ENCODE measurements around the gene FOXA2.

The FOXA2 gene

DNA sequence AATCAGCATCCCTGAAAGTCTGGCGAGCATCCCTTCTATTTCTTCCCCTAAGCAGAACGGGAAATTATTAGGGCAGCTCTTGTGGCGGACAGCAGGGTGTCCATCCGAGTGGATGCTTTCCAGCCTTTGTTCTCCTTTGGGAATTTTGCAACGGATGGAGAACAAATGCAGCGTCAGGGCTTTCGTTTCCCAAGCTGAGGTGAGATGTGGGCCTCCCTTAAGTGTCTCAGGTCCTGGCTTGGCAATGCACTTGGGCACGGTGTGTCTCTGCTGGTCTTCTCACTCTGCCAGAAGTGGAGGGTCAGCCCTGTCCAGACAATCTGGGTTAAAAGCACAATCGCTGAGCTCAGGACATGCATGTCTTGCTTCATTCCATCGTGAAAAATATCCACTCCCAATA is 43.5 kb downstream of the FOXA2 start:
- Histone ChIP-seq H3K36me3 (ENCODE audit: control insufficient read depth in 1 of 2, insufficient read depth in 2 of 2, low read length in 2 of 2) (no peaks in the 10 kb centered on the region), H3K9me3 (ENCODE audit: control insufficient read depth in 1 of 2, low read length in 2 of 2) (no peaks in the 10 kb centered on the region), H3K9ac (ENCODE audit: low read depth in 1 of 2, low read length in 2 of 2) (no peak overlapping the region), H3K27me3 (ENCODE audit: control insufficient read depth in 1 of 2, insufficient read depth in 2 of 2, low read length in 2 of 2) (no peaks in the 10 kb centered on the region), H3K27ac (ENCODE audit: low read depth, low read length) (no peak overlapping the region), H3K4me1 (ENCODE audit: control insufficient read depth in 1 of 2, insufficient read depth in 2 of 2, low read length in 2 of 2) (no peaks in the 10 kb centered on the region), H3K4me3 (ENCODE audit: low read depth in 1 of 2, low read length in 2 of 2) (no peak overlapping the region)

DNA sequence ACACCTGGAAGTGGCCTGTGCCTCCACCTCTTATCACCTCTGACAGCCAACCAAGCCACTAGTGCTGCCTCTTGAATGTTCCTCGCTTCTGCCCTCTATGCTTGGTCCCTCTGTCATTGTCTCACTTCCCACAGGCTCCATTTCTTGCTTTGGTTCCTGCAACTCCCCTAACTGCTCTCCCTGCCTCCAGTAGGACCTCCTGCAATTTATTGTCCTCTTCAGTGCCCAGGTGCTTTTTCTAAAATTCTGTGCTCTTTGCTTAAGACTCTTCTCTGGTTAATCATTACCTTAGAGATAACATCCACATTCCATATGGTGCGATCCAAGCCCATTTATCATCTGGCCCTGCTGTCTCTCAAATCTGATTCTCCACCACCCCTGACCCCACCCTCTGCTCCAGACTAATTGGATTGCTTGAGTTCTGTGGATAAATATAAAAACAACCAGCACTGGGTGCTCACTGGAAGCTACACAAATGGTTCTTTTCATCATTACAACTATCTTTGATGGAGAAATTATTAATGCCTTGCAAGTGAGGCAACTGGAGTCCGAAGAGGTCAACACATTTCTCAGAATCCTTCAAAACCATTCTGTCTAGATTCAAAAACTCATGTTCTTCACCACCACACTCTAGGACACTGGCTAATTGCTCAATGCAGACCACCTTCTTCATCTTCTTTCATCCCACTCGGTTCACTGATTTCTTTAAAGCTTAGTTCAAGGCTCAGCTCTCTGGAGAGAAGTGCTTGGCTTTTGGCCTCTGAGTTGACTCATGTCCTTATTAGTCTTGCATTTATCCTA is 47.2 kb downstream of the FOXA2 start:
- no peak overlapping the region for H3K27ac ChIP-seq (ENCODE audit: low read depth, low read length)
- no peaks in the 10 kb centered on the region for H3K9me3 ChIP-seq (ENCODE audit: control insufficient read depth in 1 of 2, low read length in 2 of 2)

DNA sequence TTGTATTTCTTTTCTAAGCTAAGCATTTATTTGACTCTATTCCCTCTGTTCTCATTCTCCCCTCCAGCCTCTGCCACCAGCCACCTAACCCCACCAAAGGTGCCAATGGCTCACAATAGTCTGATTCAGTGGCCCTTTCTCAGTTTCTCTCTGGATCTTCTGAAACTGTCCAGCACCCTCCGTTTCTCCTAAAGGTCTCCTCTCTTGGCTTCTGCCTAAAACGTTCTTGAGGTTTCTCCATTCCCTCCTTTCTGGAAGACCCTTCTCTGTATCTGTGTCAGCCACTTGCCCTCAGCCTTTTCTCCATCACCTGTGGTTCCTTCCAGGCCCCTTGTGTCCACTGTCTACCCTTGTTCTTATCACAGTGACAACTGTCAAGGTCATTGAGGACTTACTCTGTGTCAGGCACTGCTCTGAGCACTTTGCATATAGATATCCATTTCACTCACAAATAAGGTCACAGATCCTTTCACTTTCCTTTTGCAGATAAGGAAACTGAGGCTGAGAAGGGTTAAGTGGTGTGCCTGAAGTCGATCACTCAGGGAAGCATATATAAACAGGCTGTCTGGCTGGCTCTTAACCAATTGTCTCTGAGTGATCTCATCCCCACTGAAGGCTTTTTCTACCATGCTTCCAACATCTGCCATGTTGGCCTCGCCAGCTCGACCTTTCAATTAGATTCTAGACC is 48.1 kb downstream of the FOXA2 start:
- no peak overlapping the region for H3K9ac ChIP-seq (ENCODE audit: low read depth in 1 of 2, low read length in 2 of 2)
- H3K9me3 ChIP-seq (ENCODE audit: control insufficient read depth in 1 of 2, low read length in 2 of 2) = no peaks in the 10 kb centered on the region
- H3K36me3 ChIP-seq (ENCODE audit: control insufficient read depth in 1 of 2, insufficient read depth in 2 of 2, low read length in 2 of 2) = no peaks in the 10 kb centered on the region
- H3K4me3 ChIP-seq (ENCODE audit: low read depth in 1 of 2, low read length in 2 of 2) = no peak overlapping the region
- no peaks in the 10 kb centered on the region for H3K27me3 ChIP-seq (ENCODE audit: control insufficient read depth in 1 of 2, insufficient read depth in 2 of 2, low read length in 2 of 2)
- no peak overlapping the region for H3K27ac ChIP-seq (ENCODE audit: low read depth, low read length)
- H3K4me1 ChIP-seq (ENCODE audit: control insufficient read depth in 1 of 2, insufficient read depth in 2 of 2, low read length in 2 of 2) = no peaks in the 10 kb centered on the region

More for the DNA sequence above, 47.2 kb downstream of the FOXA2 start:
- Histone ChIP-seq H3K4me1 (ENCODE audit: control insufficient read depth in 1 of 2, insufficient read depth in 2 of 2, low read length in 2 of 2) (no peaks in the 10 kb centered on the region), H3K27me3 (ENCODE audit: control insufficient read depth in 1 of 2, insufficient read depth in 2 of 2, low read length in 2 of 2) (no peaks in the 10 kb centered on the region), H3K9ac (ENCODE audit: low read depth in 1 of 2, low read length in 2 of 2) (no peak overlapping the region), H3K4me3 (ENCODE audit: low read depth in 1 of 2, low read length in 2 of 2) (no peak overlapping the region), H3K36me3 (ENCODE audit: control insufficient read depth in 1 of 2, insufficient read depth in 2 of 2, low read length in 2 of 2) (no peaks in the 10 kb centered on the region)

DNA sequence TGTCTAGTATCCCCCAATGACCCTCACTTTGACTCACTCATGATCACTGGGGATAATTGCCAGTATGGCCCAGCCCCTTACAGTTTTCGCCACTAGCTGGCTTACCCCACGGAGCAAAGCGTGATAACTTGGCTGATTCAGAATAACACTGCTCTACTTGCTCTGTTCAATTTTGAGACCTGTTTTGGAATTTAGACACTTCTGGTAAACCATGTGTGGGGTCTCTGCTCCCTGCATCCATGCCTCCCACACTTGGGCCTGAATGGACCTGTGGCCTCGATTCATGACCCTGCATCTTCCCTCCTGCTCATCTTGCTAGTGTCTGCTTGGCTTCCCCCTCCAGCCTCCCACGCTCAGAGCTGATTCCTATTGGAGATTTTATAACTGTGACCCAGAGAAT is 48.9 kb downstream of the FOXA2 start:
- H3K27me3 ChIP-seq (ENCODE audit: control insufficient read depth in 1 of 2, insufficient read depth in 2 of 2, low read length in 2 of 2) = no peaks in the 10 kb centered on the region
- no peaks in the 10 kb centered on the region for H3K4me1 ChIP-seq (ENCODE audit: control insufficient read depth in 1 of 2, insufficient read depth in 2 of 2, low read length in 2 of 2)
- no peaks in the 10 kb centered on the region for H3K9me3 ChIP-seq (ENCODE audit: control insufficient read depth in 1 of 2, low read length in 2 of 2)
- no peak overlapping the region for H3K4me3 ChIP-seq (ENCODE audit: low read depth in 1 of 2, low read length in 2 of 2)
- no peak overlapping the region for H3K27ac ChIP-seq (ENCODE audit: low read depth, low read length)
- no peaks in the 10 kb centered on the region for H3K36me3 ChIP-seq (ENCODE audit: control insufficient read depth in 1 of 2, insufficient read depth in 2 of 2, low read length in 2 of 2)
- no peak overlapping the region for H3K9ac ChIP-seq (ENCODE audit: low read depth in 1 of 2, low read length in 2 of 2)

DNA sequence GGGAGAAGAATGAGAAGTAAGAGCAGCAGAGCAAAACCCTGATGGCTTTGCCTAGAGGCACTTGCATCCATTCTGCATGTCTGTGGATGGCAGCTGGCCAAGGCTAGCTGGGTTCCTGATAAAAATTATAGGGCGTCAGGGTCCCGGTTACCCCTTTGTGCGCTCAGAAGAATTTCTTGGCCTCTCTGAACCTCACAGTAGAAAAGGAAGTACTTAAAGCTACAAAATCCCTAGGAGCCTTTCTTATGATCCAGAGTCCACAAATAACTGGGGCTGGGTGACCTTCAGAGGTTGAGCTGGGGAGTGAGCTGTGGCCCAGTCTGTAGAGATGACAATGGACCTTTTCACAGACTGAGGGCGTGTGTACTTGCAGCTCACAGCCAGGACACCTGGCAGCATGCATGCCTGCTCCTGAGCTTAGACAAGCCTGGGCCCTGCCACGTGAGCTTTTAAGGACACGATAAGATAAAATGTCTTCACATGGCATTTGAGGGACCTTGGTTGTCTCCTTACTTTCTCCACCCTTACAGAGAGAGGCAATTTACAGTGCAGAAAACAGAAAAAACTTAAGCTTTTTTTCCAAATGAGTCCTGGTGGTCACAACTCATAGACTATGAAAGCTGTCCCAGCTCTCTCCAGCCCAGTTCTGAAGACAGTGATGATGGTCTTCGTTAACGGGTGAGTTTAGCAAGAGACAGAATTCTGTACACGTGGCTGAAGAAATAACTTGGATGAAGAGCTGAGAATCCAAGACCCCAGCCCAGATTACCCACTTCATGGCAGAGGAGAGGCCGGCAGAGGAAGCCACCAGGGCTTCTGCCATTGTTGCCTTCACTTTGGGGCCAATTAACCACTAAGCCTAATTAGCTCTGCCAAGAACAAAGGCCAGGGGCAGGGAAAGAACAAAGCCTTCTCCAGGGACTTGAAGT is 50.3 kb downstream of the FOXA2 start:
- Histone ChIP-seq H3K4me1 (ENCODE audit: control insufficient read depth in 1 of 2, insufficient read depth in 2 of 2, low read length in 2 of 2) (no peaks in the 10 kb centered on the region), H3K27ac (ENCODE audit: low read depth, low read length) (no peak overlapping the region), H3K9me3 (ENCODE audit: control insufficient read depth in 1 of 2, low read length in 2 of 2) (no peaks in the 10 kb centered on the region), H3K27me3 (ENCODE audit: control insufficient read depth in 1 of 2, insufficient read depth in 2 of 2, low read length in 2 of 2) (no peaks in the 10 kb centered on the region), H3K9ac (ENCODE audit: low read depth in 1 of 2, low read length in 2 of 2) (no peak overlapping the region), H3K36me3 (ENCODE audit: control insufficient read depth in 1 of 2, insufficient read depth in 2 of 2, low read length in 2 of 2) (no peaks in the 10 kb centered on the region), H3K4me3 (ENCODE audit: low read depth in 1 of 2, low read length in 2 of 2) (no peak overlapping the region)

DNA sequence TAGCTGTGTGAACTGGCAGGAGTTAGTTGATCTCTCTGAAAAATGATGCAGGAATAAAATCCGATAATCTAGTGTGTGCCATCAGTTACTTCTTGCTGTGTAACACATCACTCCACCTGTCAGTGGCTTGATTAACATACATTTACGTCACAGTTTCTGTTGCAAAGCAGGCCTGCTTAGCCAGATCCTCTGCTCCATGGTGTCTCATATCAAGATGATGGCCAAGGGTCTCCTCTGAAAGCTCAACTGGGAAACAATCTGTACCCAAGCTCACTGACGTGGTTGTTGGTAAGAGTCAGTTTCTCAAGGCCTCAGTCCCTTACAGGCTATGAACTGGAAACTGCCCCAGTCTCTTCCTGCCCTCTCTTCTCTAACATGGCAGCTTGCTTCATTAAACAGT is 51.8 kb downstream of the FOXA2 start:
- Histone ChIP-seq H3K4me3 (ENCODE audit: low read depth in 1 of 2, low read length in 2 of 2) (no peak overlapping the region), H3K4me1 (ENCODE audit: control insufficient read depth in 1 of 2, insufficient read depth in 2 of 2, low read length in 2 of 2) (no peaks in the 10 kb centered on the region), H3K27me3 (ENCODE audit: control insufficient read depth in 1 of 2, insufficient read depth in 2 of 2, low read length in 2 of 2) (no peaks in the 10 kb centered on the region), H3K9me3 (ENCODE audit: control insufficient read depth in 1 of 2, low read length in 2 of 2) (no peaks in the 10 kb centered on the region), H3K36me3 (ENCODE audit: control insufficient read depth in 1 of 2, insufficient read depth in 2 of 2, low read length in 2 of 2) (no peaks in the 10 kb centered on the region), H3K9ac (ENCODE audit: low read depth in 1 of 2, low read length in 2 of 2) (no peak overlapping the region), H3K27ac (ENCODE audit: low read depth, low read length) (no peak overlapping the region)

DNA sequence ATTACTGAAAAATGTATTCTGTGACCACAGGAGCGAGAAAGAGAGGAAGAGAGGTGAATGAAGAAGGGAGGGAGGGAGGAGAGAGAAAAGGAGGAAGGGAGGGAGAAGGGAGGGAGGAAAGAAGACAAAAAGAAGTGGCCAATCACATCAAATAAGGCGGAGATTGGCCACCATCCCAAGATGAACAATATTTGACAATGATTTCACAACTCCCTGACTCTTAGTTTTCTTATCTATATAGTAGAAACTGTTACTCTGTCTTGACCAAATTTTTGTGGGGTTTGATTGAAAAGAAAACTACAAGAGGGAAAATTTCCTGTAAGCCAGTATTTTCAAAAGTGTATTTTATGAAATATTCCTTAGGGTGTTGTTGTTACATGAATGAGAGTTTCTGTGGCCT is 52.6 kb downstream of the FOXA2 start:
- Histone ChIP-seq H3K9me3 (ENCODE audit: control insufficient read depth in 1 of 2, low read length in 2 of 2) (no peaks in the 10 kb centered on the region), H3K36me3 (ENCODE audit: control insufficient read depth in 1 of 2, insufficient read depth in 2 of 2, low read length in 2 of 2) (no peaks in the 10 kb centered on the region), H3K9ac (ENCODE audit: low read depth in 1 of 2, low read length in 2 of 2) (no peak overlapping the region), H3K4me3 (ENCODE audit: low read depth in 1 of 2, low read length in 2 of 2) (no peak overlapping the region), H3K27me3 (ENCODE audit: control insufficient read depth in 1 of 2, insufficient read depth in 2 of 2, low read length in 2 of 2) (no peaks in the 10 kb centered on the region), H3K4me1 (ENCODE audit: control insufficient read depth in 1 of 2, insufficient read depth in 2 of 2, low read length in 2 of 2) (no peaks in the 10 kb centered on the region), H3K27ac (ENCODE audit: low read depth, low read length) (no peak overlapping the region)

DNA sequence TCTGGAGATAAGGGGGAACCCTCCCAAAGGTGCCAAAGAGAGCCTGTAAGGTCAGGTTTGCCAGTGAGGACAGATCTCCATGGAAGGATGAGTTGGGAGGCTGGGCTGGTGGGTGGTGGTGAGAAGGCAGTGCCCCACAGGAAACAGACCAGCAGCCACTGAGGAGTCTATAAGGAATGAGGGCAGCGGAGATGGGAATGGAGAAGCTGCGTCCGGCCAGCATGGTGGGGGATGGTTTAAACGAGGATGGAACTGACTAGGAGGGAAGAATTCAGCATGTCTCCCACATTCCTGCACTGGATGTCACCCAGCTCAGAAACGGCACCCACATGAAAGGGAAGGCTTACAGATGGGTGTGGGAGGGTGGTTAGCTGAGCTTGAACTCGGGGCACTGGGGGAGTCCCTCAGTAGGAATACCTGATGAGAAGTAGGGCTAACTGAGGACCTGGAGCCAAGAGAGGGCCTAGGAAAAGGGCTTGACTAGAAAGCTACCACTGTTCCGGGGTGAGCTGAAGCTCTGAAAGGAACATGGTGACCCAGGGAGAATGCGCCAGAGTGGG is 53.2 kb downstream of the FOXA2 start:
- Histone ChIP-seq H3K9me3 (ENCODE audit: control insufficient read depth in 1 of 2, low read length in 2 of 2) (no peaks in the 10 kb centered on the region), H3K27ac (ENCODE audit: low read depth, low read length) (no peak overlapping the region), H3K27me3 (ENCODE audit: control insufficient read depth in 1 of 2, insufficient read depth in 2 of 2, low read length in 2 of 2) (no peaks in the 10 kb centered on the region), H3K4me3 (ENCODE audit: low read depth in 1 of 2, low read length in 2 of 2) (no peak overlapping the region), H3K36me3 (ENCODE audit: control insufficient read depth in 1 of 2, insufficient read depth in 2 of 2, low read length in 2 of 2) (no peaks in the 10 kb centered on the region), H3K4me1 (ENCODE audit: control insufficient read depth in 1 of 2, insufficient read depth in 2 of 2, low read length in 2 of 2) (no peaks in the 10 kb centered on the region), H3K9ac (ENCODE audit: low read depth in 1 of 2, low read length in 2 of 2) (no peak overlapping the region)
